Natural killer cell (primary cell): ENCODE measurements around the gene THAP9. TPM values are rescaled to one million over a fixed set of nuclear protein-coding genes. Genes with fewer than 3 reads are reported as not detected.
A peak's percentile ranks its signal among the peaks of the same experiment; 100 is the strongest.

Experiments
- ATAC-seq, 3 donors: fragments of 150-1000 bp in 2 of 3; fragments of 200-7000 bp in 1 of 3; cut with Tn5 transposase; 1 replicate in 1 of 3; 2 replicates in 2 of 3; pipeline ENCODE4 v1.10.0; 2021; ENCODE audit warnings: mild to moderate bottlenecking in 2 of 3, moderate library complexity in 2 of 3
- DNase-seq, 2 donors: peaks; one replicate each; pipeline versions ENCODE4 v3.0.0 to v3.0.0-alpha.2; 2013 to 2021; ENCODE audit warnings: mixed read lengths in 1 of 2
- H3K27ac ChIP-seq: one replicate; pipeline ENCODE4 v1.5.1; 2013; ENCODE audit warnings: mild to moderate bottlenecking, low read length
- H3K27me3 ChIP-seq: one replicate; pipeline ENCODE4 v1.6.1; 2013; ENCODE audit warnings: low read length; ENCODE audit not compliant: control insufficient read depth, insufficient read depth
- H3K36me3 ChIP-seq: one replicate; pipeline ENCODE4 v1.6.1; 2013; ENCODE audit warnings: low read length; ENCODE audit not compliant: control insufficient read depth, insufficient read depth
- H3K4me1 ChIP-seq: one replicate; pipeline ENCODE4 v1.6.1; 2013; ENCODE audit warnings: low read length; ENCODE audit not compliant: control insufficient read depth, insufficient read depth
- H3K4me3 ChIP-seq: one replicate; pipeline ENCODE4 v1.5.1; 2013; ENCODE audit warnings: low read length
- H3K9me3 ChIP-seq: one replicate; pipeline ENCODE4 v1.6.1; 2013; ENCODE audit warnings: low read length; ENCODE audit not compliant: control insufficient read depth, insufficient read depth
- H3K27ac Mint-ChIP-seq, 2 donors: one replicate each; pipeline ENCODE4 v1.8.0; 2022; ENCODE audit warnings: mild to moderate bottlenecking in 2 of 2, mixed read lengths in 2 of 2, moderate library complexity in 1 of 2
- H3K27me3 Mint-ChIP-seq, 2 donors: one replicate each; pipeline ENCODE4 v1.8.0; 2022; ENCODE audit warnings: low read depth in 2 of 2, mixed read lengths in 2 of 2
- H3K36me3 Mint-ChIP-seq: one replicate; pipeline ENCODE4 v1.8.0; 2022; ENCODE audit warnings: mixed read lengths
- H3K4me1 Mint-ChIP-seq, 2 donors: one replicate each; pipeline ENCODE4 v1.8.0; 2022; ENCODE audit warnings: mixed read lengths in 2 of 2
- H3K4me3 Mint-ChIP-seq: one replicate; pipeline ENCODE4 v1.8.0; 2022; ENCODE audit warnings: mild to moderate bottlenecking, moderate library complexity, mixed read lengths
- H3K9me3 Mint-ChIP-seq, 2 donors: one replicate each; pipeline ENCODE4 v1.8.0; 2022; ENCODE audit warnings: mixed read lengths in 2 of 2
- CTCF ChIP-seq: fragments of 200-600 bp; IDR thresholded peaks from one replicate; pipeline ENCODE4 v1.8.0; 2022; ENCODE audit warnings: antibody characterized with exemption
- WGBS: methylation state at CpG from one replicate; pipeline ENCODE4 v1.1.7; 2013; ENCODE audit warnings: missing lambda C conversion rate; ENCODE audit not compliant: insufficient coverage; 5-methylcytosine and 5-hydroxymethylcytosine counted together
- intact Hi-C: fragments of 100-400 bp; cut with micrococcal nuclease; formaldehyde crosslinking; loops from one replicate; pipeline ENCODE4 v1.14.2; 2022
- total RNA-seq, 4 donors: library from RNA; stranded (reverse); fragments of 120-200 nt in 1 of 4; gene quantifications; one replicate each; pipeline versions ENCODE4 v1.2.3 to v1.2.4, GENCODE V29; 2013 to 2022

Gene THAP9
- total RNA-seq, 3 donors from 2014 or later (not counting 1 experiment from before 2014, with no cell fraction given) = 1.6 to 2.6 (median 2.1) TPM

- WGBS = 84% methylated on average over 1 of the region's 1 CpG
- H3K27ac ChIP-seq = no peak overlapping the region
- intact Hi-C loops = no loop called here
- Mint-ChIP-seq H3K36me3 (no peaks in the 10 kb centered on the region), H3K4me1 (peaks cover 5 to 14% of the 10 kb centered on the region in 2 donors), H3K4me3 (no peak overlapping the region), H3K27me3 (no peaks in the 10 kb centered on the region), H3K27ac (peak overlapping the region in 1 of 2 donors; percentile 5), H3K9me3 (no peaks in the 10 kb centered on the region)
- no peak overlapping the region for H3K4me3 ChIP-seq
- no peaks in the 10 kb centered on the region for H3K9me3 ChIP-seq
- no peaks in the 10 kb centered on the region for H3K27me3 ChIP-seq
- ATAC-seq = no peak
- TF ChIP-seq CTCF = no peak
- H3K4me1 ChIP-seq = no peaks in the 10 kb centered on the region
- peaks cover 11% of the 10 kb centered on the region for H3K36me3 ChIP-seq
- DNase-seq = no peak
These were observed 56.5 kb downstream of the THAP9 start for GRCh38 chr4:82957045-82957444.

- ATAC-seq = no peak
These were observed 65.2 kb downstream of the THAP9 start for GRCh38 chr4:82965763-82966162.

GRCh38 chr4:82968972-82969371 is 68.4 kb downstream of the THAP9 start:
- Mint-ChIP-seq H3K27me3 (no peaks in the 10 kb centered on the region), H3K9me3 (no peaks in the 10 kb centered on the region), H3K4me3 (no peak overlapping the region), H3K27ac (peak overlapping the region; percentile 18 to 27), H3K36me3 (peaks cover 10% of the 10 kb centered on the region), H3K4me1 (no peaks in the 10 kb centered on the region)
- DNase-seq (no peak), ATAC-seq (no peak)
- H3K36me3 ChIP-seq = peaks cover 41% of the 10 kb centered on the region
- no peak overlapping the region for H3K27ac ChIP-seq
- H3K9me3 ChIP-seq = no peaks in the 10 kb centered on the region
- H3K4me1 ChIP-seq = no peaks in the 10 kb centered on the region
- intact Hi-C loops = no loop called here
- no peak overlapping the region for H3K4me3 ChIP-seq
- WGBS = 74% methylated on average over 4 of the region's 4 CpGs
- no peak for TF ChIP-seq CTCF
- H3K27me3 ChIP-seq = no peaks in the 10 kb centered on the region

More at GRCh38 chr4:82965763-82966162, 65.2 kb downstream of the THAP9 start:
- Mint-ChIP-seq H3K9me3 (no peaks in the 10 kb centered on the region), H3K27ac (peak overlapping the region in 1 of 2 donors; percentile 10), H3K4me3 (no peak overlapping the region), H3K4me1 (no peaks in the 10 kb centered on the region), H3K27me3 (no peaks in the 10 kb centered on the region), H3K36me3 (peaks cover 10% of the 10 kb centered on the region)
- intact Hi-C loops = no loop called here
- DNase-seq = no peak
- peaks cover 33% of the 10 kb centered on the region for H3K36me3 ChIP-seq
- WGBS = 96% methylated on average over 2 of the region's 2 CpGs
- no peaks in the 10 kb centered on the region for H3K27me3 ChIP-seq
- H3K9me3 ChIP-seq = no peaks in the 10 kb centered on the region
- H3K4me1 ChIP-seq = no peaks in the 10 kb centered on the region
- TF ChIP-seq CTCF = no peak
- no peak overlapping the region for H3K4me3 ChIP-seq
- H3K27ac ChIP-seq = no peak overlapping the region

GRCh38 chr4:82969414-82969813 is 68.9 kb downstream of the THAP9 start:
- no peaks in the 10 kb centered on the region for H3K9me3 ChIP-seq
- H3K36me3 ChIP-seq = peaks cover 38% of the 10 kb centered on the region
- ATAC-seq (no peak), DNase-seq (no peak)
- Mint-ChIP-seq H3K4me1 (no peaks in the 10 kb centered on the region), H3K4me3 (no peak overlapping the region), H3K27me3 (no peaks in the 10 kb centered on the region), H3K27ac (peak overlapping the region; percentile 18 to 27), H3K9me3 (no peaks in the 10 kb centered on the region), H3K36me3 (peaks cover 10% of the 10 kb centered on the region)
- no peaks in the 10 kb centered on the region for H3K27me3 ChIP-seq
- no peak for TF ChIP-seq CTCF
- no peaks in the 10 kb centered on the region for H3K4me1 ChIP-seq
- H3K27ac ChIP-seq = no peak overlapping the region
- no peak overlapping the region for H3K4me3 ChIP-seq
- 55% methylated on average over 1 of the region's 2 CpGs for WGBS
- intact Hi-C loops = no loop called here
